SK-N-SH (cell line): Measurements from ENCODE around the gene APOL2. TPM values are rescaled to one million over a fixed set of nuclear protein-coding genes. Genes with fewer than 3 reads are reported as not detected.

Source experiments
- CTCF ChIA-PET: fragments of 300-600, 350-600 bp; formaldehyde crosslinking; extraction: SDS; loops from one replicate; lab custom pipeline; 2021; lab: Yijun Ruan, JAX
- POLR2A ChIA-PET: fragments of 350-600 bp; sonication (Branson Sonifier 250); formaldehyde crosslinking; extraction: SDS; loops from one replicate; lab custom pipeline; 2020; ENCODE audit warnings: antibody characterized with exemption, inconsistent platforms; lab: Yijun Ruan, JAX
- DNase-seq: peaks from one replicate; pipeline ENCODE4 v3.0.0; 2012
- H2AFZ ChIP-seq: fragments of 200-600 bp; sonication (generic); 2 replicates; pipeline ENCODE4 v1.8.1; 2016; ENCODE audit warnings: antibody characterized with exemption, mild to moderate bottlenecking, low read depth
- H3F3A ChIP-seq: fragments of 200-600 bp; sonication (generic); replicated peaks from 2 replicates; pipeline ENCODE3; 2016; ENCODE audit warnings: antibody characterized with exemption, mild to moderate bottlenecking; ENCODE audit not compliant: insufficient read depth
- H3K27ac ChIP-seq, 2 experiments: fragments of 200-500 bp in 1 of 2; fragments of 200-600 bp in 1 of 2; sonication (Bioruptor generic) in 1 of 2; sonication (generic), shearing (Covaris generic) in 1 of 2; 2 replicates each; pipeline versions ENCODE4 v1.5.1 to v1.6.1; 2014 to 2016; ENCODE audit warnings: low read depth in 2 of 2, inconsistent platforms in 1 of 2, low read length in 1 of 2, mild to moderate bottlenecking in 1 of 2, mixed read lengths in 1 of 2
- H3K27me3 ChIP-seq: fragments of 200-600 bp; sonication (generic), shearing (Covaris generic); 2 replicates; pipeline ENCODE4 v1.6.1; 2016; ENCODE audit warnings: mixed run types; ENCODE audit not compliant: insufficient read depth
- H3K36me3 ChIP-seq, 2 experiments: fragments of 200-500 bp in 1 of 2; fragments of 200-600 bp in 1 of 2; sonication (Bioruptor generic) in 1 of 2; sonication (generic) in 1 of 2; replicated peaks in 1 of 2; 2 replicates each; pipeline versions ENCODE3 to v1.5.1; 2014 to 2016; ENCODE audit warnings: low read length in 1 of 2, mild to moderate bottlenecking in 1 of 2; ENCODE audit not compliant: insufficient read depth in 2 of 2, control insufficient read depth in 1 of 2
- H3K4me1 ChIP-seq, 2 experiments: fragments of 200-500 bp in 1 of 2; fragments of 200-600 bp in 1 of 2; sonication (Bioruptor generic) in 1 of 2; sonication (generic), shearing (Covaris generic) in 1 of 2; 2 replicates each; pipeline versions ENCODE4 v1.5.1 to v1.6.1; 2014 to 2016; ENCODE audit warnings: low read depth in 1 of 2, low read length in 1 of 2, mixed run types in 1 of 2; ENCODE audit not compliant: insufficient read depth in 2 of 2, control insufficient read depth in 1 of 2
- H3K4me2 ChIP-seq: fragments of 200-600 bp; sonication (generic), shearing (Covaris generic); 2 replicates; pipeline ENCODE4 v1.6.1; 2017; ENCODE audit warnings: mixed run types
- H3K4me3 ChIP-seq, 2 experiments: fragments of 200-500 bp in 1 of 2; fragments of 200-600 bp in 1 of 2; sonication (Bioruptor generic) in 1 of 2; sonication (generic), shearing (Covaris generic) in 1 of 2; 2 replicates each; pipeline versions ENCODE4 v1.5.1 to v1.8.1; 2014 to 2016; ENCODE audit warnings: low read depth in 2 of 2, inconsistent platforms in 1 of 2, low read length in 1 of 2, mild to moderate bottlenecking in 1 of 2, mixed read lengths in 1 of 2, moderate library complexity in 1 of 2
- H3K79me2 ChIP-seq: fragments of 200-600 bp; sonication (generic); 2 replicates; pipeline ENCODE4 v1.8.1; 2017; ENCODE audit warnings: mild to moderate bottlenecking; ENCODE audit not compliant: insufficient read depth
- H3K9ac ChIP-seq: fragments of 200-600 bp; sonication (generic); 2 replicates; pipeline ENCODE4 v1.6.1; 2017; ENCODE audit warnings: mixed run types
- H3K9me2 ChIP-seq: fragments of 200-600 bp; sonication (generic); 2 replicates; pipeline ENCODE4 v1.6.1; 2017; ENCODE audit warnings: mixed run types
- H3K9me3 ChIP-seq: fragments of 200-600 bp; sonication (generic); 2 replicates; pipeline ENCODE4 v1.6.1; 2017; ENCODE audit warnings: mixed run types, mild to moderate bottlenecking, moderate library complexity
- H4K20me1 ChIP-seq: fragments of 200-600 bp; sonication (generic); 2 replicates; pipeline ENCODE4 v1.6.1; 2017; ENCODE audit warnings: mild to moderate bottlenecking, mixed run types; ENCODE audit not compliant: insufficient read depth
- CTCF ChIP-seq: fragments of 200-600 bp; sonication (generic); IDR thresholded peaks from 2 replicates; pipeline ENCODE4 v1.6.1; 2017; ENCODE audit warnings: antibody characterized with exemption, mild to moderate bottlenecking, moderate library complexity
- ELF1 ChIP-seq: IDR thresholded peaks from 2 replicates; pipeline ENCODE4 v1.4.0; 2012
- EP300 ChIP-seq, 2 experiments: IDR thresholded peaks; 2 replicates each; pipeline versions ENCODE4 v1.4.0 to v1.6.1; 2012; ENCODE audit warnings: borderline replicate concordance in 1 of 2, low read depth in 1 of 2, low read length in 1 of 2
- EZH2phosphoT487 ChIP-seq: fragments of 200-600 bp; sonication (generic); IDR thresholded peaks from 2 replicates; pipeline ENCODE4 v1.6.1; 2017; ENCODE audit warnings: low read depth, mixed run types, mild to moderate bottlenecking, antibody characterized with exemption, moderate library complexity, borderline replicate concordance
- FOXM1 ChIP-seq: IDR thresholded peaks from 2 replicates; pipeline ENCODE4 v1.4.0; 2012; ENCODE audit warnings: low read depth, mild to moderate bottlenecking
- GABPA ChIP-seq: IDR thresholded peaks from 2 replicates; pipeline ENCODE4 v1.4.0; 2012; ENCODE audit warnings: low read depth, mild to moderate bottlenecking
- GATA2 ChIP-seq: sonication (generic); formaldehyde crosslinking; IDR thresholded peaks from 2 replicates; pipeline ENCODE4 v1.5.0; 2020; ENCODE audit warnings: mild to moderate bottlenecking, missing genetic modification reagents
- IRF3 ChIP-seq: fragments of 150-350 bp; IDR thresholded peaks from 2 replicates; pipeline ENCODE4 v1.6.1; 2016; ENCODE audit warnings: mild to moderate bottlenecking, low read depth, low read length
- MAX ChIP-seq: IDR thresholded peaks from 2 replicates; pipeline ENCODE4 v1.4.0; 2012; ENCODE audit warnings: low read depth
- MEF2A ChIP-seq: IDR thresholded peaks from 2 replicates; pipeline ENCODE4 v1.4.0; 2012; ENCODE audit warnings: low read depth, borderline replicate concordance
- NRF1 ChIP-seq: IDR thresholded peaks from 2 replicates; pipeline ENCODE4 v1.6.1; 2012; ENCODE audit warnings: low read depth, mild to moderate bottlenecking, low read length
- RAD21 ChIP-seq: IDR thresholded peaks from 2 replicates; pipeline ENCODE4 v1.6.1; 2012; ENCODE audit warnings: mild to moderate bottlenecking, low read length
- RFX5 ChIP-seq: IDR thresholded peaks from 2 replicates; pipeline ENCODE4 v1.6.1; 2012; ENCODE audit warnings: mild to moderate bottlenecking, improper control_type of control experiment, low read length
- SMC3 ChIP-seq: IDR thresholded peaks from 2 replicates; pipeline ENCODE4 v1.6.1; 2012; ENCODE audit warnings: low read depth, low read length, improper control_type of control experiment
- ZBTB33 ChIP-seq: IDR thresholded peaks from 2 replicates; pipeline ENCODE4 v1.4.0; 2012; ENCODE audit warnings: low read depth, borderline replicate concordance
- WGBS: methylation state at CpG from one replicate; pipeline ENCODE4 v1.1.6; 2017; ENCODE audit warnings: low lambda C conversion rate; 5-methylcytosine and 5-hydroxymethylcytosine counted together
- polyA plus RNA-seq, 3 experiments: library from polyadenylated mRNA; depleted of rRNA; stranded (reverse); fragments of >200 nt; gene quantifications; 2 replicates each; pipeline ENCODE4 v1.2.3, GENCODE V29; 2012

The APOL2 gene
- polyA plus RNA-seq, 1 of the 3 experiments (the other 2 are of a cell fraction): 8.3 TPM

- ChIA-PET POLR2A (no interaction called here), CTCF (interaction anchor here (0.6 to 3.8 kb wide), 18 partner anchors 10 to 102 kb away, joined by 3 to 30 read pairs (median 4); partner anchors contain the start of gene APOL2)
- H2AFZ ChIP-seq: no peak overlapping the region
- H3K79me2 ChIP-seq: no peaks in the 10 kb centered on the region
- WGBS: 16% methylated on average over 6 of the region's 7 CpGs
- H3K4me1 ChIP-seq: peaks cover 0 to 7% of the 10 kb centered on the region in 2 experiments; a peak in 1 of 4 replicates
- no peak overlapping the region for H3K4me3 ChIP-seq
- no peaks in the 10 kb centered on the region for H3F3A ChIP-seq
- no peak overlapping the region for H3K9ac ChIP-seq
- peak; percentile 66 for TF ChIP-seq CTCF
- TF ChIP-seq GATA2 (CRISPR knock-in tag): no peak
- TF ChIP-seq SMC3: peak; percentile 75
- TF ChIP-seq IRF3: no peak
- no peak for TF ChIP-seq NRF1
- TF ChIP-seq RFX5: no peak
- TF ChIP-seq RAD21: peak; percentile 67
- H3K36me3 ChIP-seq: no peaks in the 10 kb centered on the region
- no peak overlapping the region for H3K27ac ChIP-seq
- H3K27me3 ChIP-seq: peaks cover 7% of the 10 kb centered on the region; the same call in 1 of the 2 replicates
- no peaks in the 10 kb centered on the region for H4K20me1 ChIP-seq
- peak; percentile 57 for DNase-seq
- H3K9me2 ChIP-seq: no peaks in the 10 kb centered on the region
- H3K9me3 ChIP-seq: no peaks in the 10 kb centered on the region
- H3K4me2 ChIP-seq: no peak overlapping the region
These were observed 17.3 kb downstream of the APOL2 start for GRCh38 chr22:36221799-36222751.

- Histone ChIP-seq H2AFZ (no peak overlapping the region), H3F3A (no peaks in the 10 kb centered on the region), H4K20me1 (no peaks in the 10 kb centered on the region), H3K9me3 (no peaks in the 10 kb centered on the region), H3K9ac (no peak overlapping the region), H3K27me3 (peaks cover 12% of the 10 kb centered on the region; the same call in 1 of the 2 replicates), H3K27ac (no peak overlapping the region), H3K4me1 (peaks cover 0 to 7% of the 10 kb centered on the region in 2 experiments; a peak in 1 of 4 replicates), H3K4me2 (no peak overlapping the region), H3K79me2 (no peaks in the 10 kb centered on the region), H3K36me3 (no peaks in the 10 kb centered on the region), H3K9me2 (no peaks in the 10 kb centered on the region), H3K4me3 (no peak overlapping the region)
- POLR2A ChIA-PET: no interaction called here
- DNase-seq: no peak
- CTCF ChIA-PET: interaction anchor here (0.9 to 3.8 kb wide), 6 partner anchors 9 to 42 kb away, joined by 4 to 30 read pairs (median 5); partner anchors contain the start of gene APOL2
- WGBS: 75% methylated on average over 9 of the region's 9 CpGs
- no peak for TF ChIP-seq ZBTB33
- TF ChIP-seq MAX: no peak
- no peak for TF ChIP-seq FOXM1
- TF ChIP-seq GABPA: no peak
- no peak for TF ChIP-seq EZH2phosphoT487
- TF ChIP-seq EP300 (IDR thresholded peaks at IDR 0.05; ENCODE audit: borderline replicate concordance in 1 of 2, low read depth in 1 of 2, low read length in 1 of 2): no peak
- TF ChIP-seq ELF1: no peak
- TF ChIP-seq CTCF: no peak
- TF ChIP-seq MEF2A: no peak
These were observed 18.8 kb downstream of the APOL2 start for GRCh38 chr22:36220451-36220921.
